Ovary (tissue), 9 donors: ENCODE data around the gene LGALS12. TPM values are rescaled to one million over a fixed set of nuclear protein-coding genes. Genes with fewer than 3 reads are reported as not detected.
A peak's percentile ranks its signal among the peaks of the same experiment; 100 is the strongest.

Experiments
- DNase-seq, 5 donors: peaks; one replicate each; pipeline ENCODE4 v3.0.0-alpha.2; 2019 to 2020
- H3K27ac ChIP-seq, 2 donors: fragments of 200-600 bp; one replicate each; pipeline versions ENCODE4 v1.5.1 to v1.8.0; 2019 to 2022
- H3K27me3 ChIP-seq: fragments of 200-600 bp; one replicate; pipeline ENCODE4 v1.8.0; 2022
- H3K36me3 ChIP-seq: fragments of 200-600 bp; sonication (generic); one replicate; pipeline ENCODE4 v1.5.1; 2019
- H3K4me1 ChIP-seq: one replicate; pipeline ENCODE4 v1.8.1; 2013; ENCODE audit warnings: mild to moderate bottlenecking, moderate library complexity; ENCODE audit not compliant: insufficient read depth
- H3K4me3 ChIP-seq: fragments of 200-600 bp; sonication (generic); one replicate; pipeline ENCODE4 v1.5.1; 2017
- H3K9me3 ChIP-seq, 2 donors: fragments of 200-600 bp in 1 of 2; sonication (generic) in 1 of 2; one replicate each; pipeline versions ENCODE4 v1.5.1 to v1.8.1; 2013 to 2019; ENCODE audit warnings: mild to moderate bottlenecking in 1 of 2, moderate library complexity in 1 of 2
- CTCF ChIP-seq, 3 donors: fragments of 450-650 bp in 2 of 3; fragments of 200-600 bp in 1 of 3; IDR thresholded peaks; one replicate each; pipeline versions ENCODE4 v1.5.1 to v1.8.0; 2016 to 2022; ENCODE audit warnings: antibody characterized with exemption in 3 of 3, mild to moderate bottlenecking in 1 of 3
- EP300 ChIP-seq: sonication (generic); formaldehyde crosslinking; IDR thresholded peaks from one replicate; pipeline ENCODE4 v1.6.1; 2017; ENCODE audit warnings: antibody characterized with exemption
- POLR2A ChIP-seq: fragments of 450-650 bp; IDR thresholded peaks from one replicate; pipeline ENCODE4 v1.6.1; 2017; ENCODE audit warnings: antibody characterized with exemption, mild to moderate bottlenecking, moderate library complexity
- WGBS, 3 donors: extraction: QIAGEN DNeasy Blood & Tissue Kit in 1 of 3; methylation state at CpG; one replicate each; pipeline versions ENCODE4 v1.1.5 to v1.1.7; 2013 to 2017; 5-methylcytosine and 5-hydroxymethylcytosine counted together
- intact Hi-C, 4 donors: fragments of 100-400 bp; cut with DNase I; formaldehyde crosslinking; loops; one replicate each; pipeline versions ENCODE4 v1.11.0 to v1.15.1; 2022 to 2023
- polyA plus RNA-seq, 2 donors: library from polyadenylated mRNA; stranded (reverse); fragments of 200-250 nt in 1 of 2; fragments of 350-450 nt in 1 of 2; fragmentation: Illumina TruSeq in 1 of 2; extraction: RNeasy Lipid Tissue Mini Kit (QIAGEN cat#74804) in 1 of 2; gene quantifications; one replicate each; pipeline ENCODE4 v1.2.3, GENCODE V29; 2013 to 2014
- total RNA-seq, 7 donors: library from RNA; depleted of rRNA in 2 of 7; stranded (reverse); fragments of >200 nt in 2 of 7; fragmentation: NEBNext Ultra II Directional in 3 of 7; extraction: Animal tissue kit (Norgen Biotek cat#: 25700) in 3 of 7; gene quantifications; one replicate each; pipeline versions ENCODE4 v1.1.0 to v1.2.4, GENCODE V29; 2016 to 2023
- donor health status: DM: no; HTN: no; CAD: no; lungs with moderate emphysema.
- donor health status: DM: no; HTN: no; CAD: no.
- donor health status: Bipolar disorder and iron deficiency.
- donor health status: DM: yes; HTN: yes; CAD: no.
- donor health status: DM: no; HTN: no; CAD: no.
- donor health status: DM: yes; HTN: yes; CAD: no.

Gene LGALS12
- total and polyA plus RNA-seq, 9 donors: 0.19 to 28.7 (median 0.74) TPM; not detected in 1

- DNase-seq: no peak
- peaks cover 3% of the 10 kb centered on the region for H3K4me1 ChIP-seq
- TF ChIP-seq EP300 (no peak), CTCF (IDR thresholded peaks at IDR 0.05) (no peak), POLR2A (no peak)
- H3K9me3 ChIP-seq: no peaks in the 10 kb centered on the region
- peak overlapping the region; percentile 17 to 77 for H3K27ac ChIP-seq
- H3K4me3 ChIP-seq: peak overlapping the region; percentile 42
- intact Hi-C loops: loop anchor here in 2 of 4 donors (5.0 to 10.0 kb wide), 2 partner anchors 131 to 454 kb away; no protein-coding TSS in a partner anchor
- whole genome bisulfite sequencing, 3 donors: 0 to 1% (median 0%) methylated on average over 13 of the region's 13 CpGs
- no peaks in the 10 kb centered on the region for H3K27me3 ChIP-seq
- H3K36me3 ChIP-seq: no peaks in the 10 kb centered on the region
Observed at GRCh38 chr11:63491240-63491587, 14.7 kb upstream of the LGALS12 start.

GRCh38 chr11:63491636-63492372, 14.1 kb upstream of the LGALS12 start:
- Histone ChIP-seq H3K27ac (peak overlapping the region in 1 of 2 donors; percentile 77), H3K4me1 (peaks cover 3% of the 10 kb centered on the region), H3K27me3 (no peaks in the 10 kb centered on the region), H3K36me3 (no peaks in the 10 kb centered on the region), H3K4me3 (peak overlapping the region; percentile 42), H3K9me3 (no peaks in the 10 kb centered on the region)
- DNase-seq: no peak
- intact Hi-C loops: loop anchor here in 2 of 4 donors (5.0 to 10.0 kb wide), 2 partner anchors 130 to 453 kb away; no protein-coding TSS in a partner anchor
- 24 to 38% (median 34%) methylated on average over 11 of the region's 11 CpGs for WGBS, 3 donors
- TF ChIP-seq CTCF (IDR thresholded peaks at IDR 0.05) (no peak), EP300 (no peak), POLR2A (no peak)

- H3K27me3 ChIP-seq: no peaks in the 10 kb centered on the region
- H3K4me1 ChIP-seq: peaks cover 3% of the 10 kb centered on the region
- no peak overlapping the region for H3K4me3 ChIP-seq
- no peaks in the 10 kb centered on the region for H3K36me3 ChIP-seq
- no peak overlapping the region for H3K27ac ChIP-seq
- WGBS, 3 donors: 96 to 100% (median 97%) methylated on average over 1 of the region's 1 CpG
- no peaks in the 10 kb centered on the region for H3K9me3 ChIP-seq
- no peak for DNase-seq
- intact Hi-C loops: loop anchor here in 2 of 4 donors (5.0 to 10.0 kb wide), 2 partner anchors 130 to 452 kb away; no protein-coding TSS in a partner anchor
- TF ChIP-seq CTCF (IDR thresholded peaks at IDR 0.05): no peak
- no peak for TF ChIP-seq POLR2A
- no peak for TF ChIP-seq EP300
Observed at GRCh38 chr11:63492441-63492840, 13.4 kb upstream of the LGALS12 start.

- no peak for DNase-seq
- Histone ChIP-seq H3K36me3 (no peaks in the 10 kb centered on the region), H3K27me3 (no peaks in the 10 kb centered on the region), H3K9me3 (no peaks in the 10 kb centered on the region), H3K4me1 (peaks cover 3% of the 10 kb centered on the region), H3K4me3 (no peak overlapping the region), H3K27ac (no peak overlapping the region)
- TF ChIP-seq EP300: no peak
- no peak for TF ChIP-seq POLR2A
- no peak for TF ChIP-seq CTCF (IDR thresholded peaks at IDR 0.05)
- intact Hi-C loops: loop anchor here in 2 of 4 donors (5.0 to 10.0 kb wide), 2 partner anchors 129 to 452 kb away; no protein-coding TSS in a partner anchor
- WGBS, 3 donors: 96 to 100% (median 97%) methylated on average over 1 of the region's 1 CpG
Observed at GRCh38 chr11:63493127-63493526, 12.8 kb upstream of the LGALS12 start.
